Measurements from ENCODE around the gene CDC42BPB. TPM values are rescaled to one million over a fixed set of nuclear protein-coding genes. Genes with fewer than 3 reads are reported as not detected.

Gene CDC42BPB
- total and polyA plus RNA-seq, 2 donors from 2014 or later: 22.5 to 127 TPM

- FAIRE-seq: no peak
- TF ChIP-seq CTCF (IDR thresholded peaks at IDR 0.05; ENCODE audit: borderline replicate concordance, extremely low read depth, insufficient read depth): no peak
- Histone ChIP-seq H3K36me3 (ENCODE audit: control insufficient read depth in 2 of 3, insufficient read depth in 3 of 3, low read length in 3 of 3) (peaks cover 0 to 3% (median 3%) of the 10 kb centered on the region in 3 donors), H3K4me1 (ENCODE audit: control insufficient read depth in 2 of 3, insufficient read depth in 2 of 3, low read depth in 1 of 3, low read length in 3 of 3) (peaks cover 2 to 9% (median 6%) of the 10 kb centered on the region in 3 donors), H3K27ac (ENCODE audit: low read depth in 2 of 2, low read length in 2 of 2) (no peak overlapping the region), H3K9ac (ENCODE audit: low read length in 3 of 3) (no peak overlapping the region), H3K4me3 (ENCODE audit: low read length in 3 of 3) (no peak overlapping the region), H3K27me3 (ENCODE audit: control insufficient read depth, insufficient read depth, low read length) (no peaks in the 10 kb centered on the region), H3K9me3 (ENCODE audit: control insufficient read depth in 2 of 3, insufficient read depth in 1 of 3, low read length in 3 of 3) (no peaks in the 10 kb centered on the region)
- no peak for DNase-seq
- intact Hi-C loops (cut with DNase I): no loop called here
Measured at GRCh38 chr14:103043257-103044015, 13.9 kb downstream of the CDC42BPB start.

GRCh38 chr14:103041464-103041863 lies 15.9 kb downstream of the CDC42BPB start:
- TF ChIP-seq CTCF (IDR thresholded peaks at IDR 0.05; ENCODE audit: borderline replicate concordance, extremely low read depth, insufficient read depth): no peak
- no peak for FAIRE-seq
- intact Hi-C loops (cut with DNase I): no loop called here

GRCh38 chr14:103033681-103034096 lies 23.7 kb downstream of the CDC42BPB start:
- TF ChIP-seq CTCF (IDR thresholded peaks at IDR 0.05; ENCODE audit: borderline replicate concordance, extremely low read depth, insufficient read depth): no peak
- DNase-seq: peak in 2 of 5 donors; percentile 47 to 52
- H3K9me3 ChIP-seq (ENCODE audit: control insufficient read depth in 2 of 3, insufficient read depth in 1 of 3, low read length in 3 of 3): no peaks in the 10 kb centered on the region
- intact Hi-C loops (cut with DNase I): no loop called here
- no peaks in the 10 kb centered on the region for H3K36me3 ChIP-seq (ENCODE audit: control insufficient read depth in 2 of 3, insufficient read depth in 3 of 3, low read length in 3 of 3)
- no peaks in the 10 kb centered on the region for H3K27me3 ChIP-seq (ENCODE audit: control insufficient read depth, insufficient read depth, low read length)
- no peak overlapping the region for H3K4me3 ChIP-seq (ENCODE audit: low read length in 3 of 3)
- FAIRE-seq: no peak
- H3K4me1 ChIP-seq (ENCODE audit: control insufficient read depth in 2 of 3, insufficient read depth in 2 of 3, low read depth in 1 of 3, low read length in 3 of 3): peaks cover 0 to 4% (median 4%) of the 10 kb centered on the region in 3 donors
- no peak overlapping the region for H3K27ac ChIP-seq (ENCODE audit: low read depth in 2 of 2, low read length in 2 of 2)
- no peak overlapping the region for H3K9ac ChIP-seq (ENCODE audit: low read length in 3 of 3)

More at GRCh38 chr14:103041464-103041863, 15.9 kb downstream of the CDC42BPB start:
- Histone ChIP-seq H3K27ac (ENCODE audit: low read depth in 2 of 2, low read length in 2 of 2) (no peak overlapping the region), H3K36me3 (ENCODE audit: control insufficient read depth in 2 of 3, insufficient read depth in 3 of 3, low read length in 3 of 3) (peaks cover 0 to 3% (median 3%) of the 10 kb centered on the region in 3 donors), H3K4me3 (ENCODE audit: low read length in 3 of 3) (no peak overlapping the region), H3K9ac (ENCODE audit: low read length in 3 of 3) (no peak overlapping the region), H3K4me1 (ENCODE audit: control insufficient read depth in 2 of 3, insufficient read depth in 2 of 3, low read depth in 1 of 3, low read length in 3 of 3) (peaks cover 2 to 9% (median 6%) of the 10 kb centered on the region in 3 donors), H3K9me3 (ENCODE audit: control insufficient read depth in 2 of 3, insufficient read depth in 1 of 3, low read length in 3 of 3) (no peaks in the 10 kb centered on the region), H3K27me3 (ENCODE audit: control insufficient read depth, insufficient read depth, low read length) (no peaks in the 10 kb centered on the region)
- no peak for DNase-seq
